Measurements from ENCODE around the gene TMEM179. TPM values are rescaled to one million over a fixed set of nuclear protein-coding genes. Genes with fewer than 3 reads are reported as not detected.

Gene TMEM179
- total and polyA plus RNA-seq, 2 donors (not counting 3 experiments of a cell fraction or from before 2014, with no cell fraction given), result 0.14 TPM; not detected in 1

GRCh38 chr14:104602933-104603325 is 1.6 kb downstream of the TMEM179 start:
- dilution Hi-C loops (cut with MboI; ENCODE audit: extremely low pct_ligation_motif_present, low sequenced_read_pairs), result no loop called here
- Histone ChIP-seq H3K9me1 (replicated peaks; ENCODE audit: control insufficient read depth, extremely low read depth, insufficient read depth, low read length) (no peaks in the 10 kb centered on the region), H2AFZ (ENCODE audit: low read depth, low read length) (no peak overlapping the region), H3K9ac (replicated peaks; ENCODE audit: extremely low read depth, insufficient read depth, low read length) (no peak overlapping the region), H3K4me2 (ENCODE audit: insufficient read depth, low read length) (no peak overlapping the region), H3K4me3 (replicated peaks in 1 of 3; ENCODE audit: insufficient read depth in 1 of 3, low read depth in 1 of 3, low read length in 3 of 3) (no peak overlapping the region), H3K36me3 (ENCODE audit: control insufficient read depth in 2 of 2, extremely low read depth in 1 of 2, insufficient read depth in 2 of 2, low read length in 2 of 2) (no peaks in the 10 kb centered on the region), H3K27me3 (ENCODE audit: control insufficient read depth in 2 of 2, insufficient read depth in 2 of 2, low read length in 2 of 2) (peaks cover 0 to 3% of the 10 kb centered on the region in 2 experiments), H3K9me3 (replicated peaks; ENCODE audit: control insufficient read depth, insufficient read depth, low read length) (no peaks in the 10 kb centered on the region), H3K27ac (ENCODE audit: insufficient read depth, low read depth, low read length) (no peak overlapping the region), H3K79me2 (ENCODE audit: control insufficient read depth, insufficient read depth, low read length) (no peaks in the 10 kb centered on the region), H3K4me1 (ENCODE audit: control insufficient read depth, extremely low read depth, insufficient read depth, low read length) (no peaks in the 10 kb centered on the region), H4K20me1 (replicated peaks; ENCODE audit: control insufficient read depth, extremely low read depth, insufficient read depth, low read length) (no peaks in the 10 kb centered on the region)
- DNase-seq (ENCODE audit: low read depth, low spot score), result no peak
- no TSS peak for BruUV-seq (replicated peaks)
- ChIA-PET POLR2A (no interaction called here), CTCF (no interaction called here)
- TF ChIP-seq JUN (IDR thresholded peaks at IDR 0.05; ENCODE audit: borderline replicate concordance, insufficient read depth, insufficient read length, low read depth), result no peak
- TF ChIP-seq CTCF (IDR thresholded peaks at IDR 0.05; ENCODE audit: extremely low read depth in 1 of 2, insufficient read depth in 1 of 2, low read depth in 1 of 2, low read length in 2 of 2), result no peak
- no peak for TF ChIP-seq FOS (IDR thresholded peaks at IDR 0.05; ENCODE audit: borderline replicate concordance, insufficient read depth, low read length)
- TF ChIP-seq MYC (IDR thresholded peaks at IDR 0.05; ENCODE audit: low read depth, low read length), result no peak
- TF ChIP-seq EZH2 (IDR thresholded peaks at IDR 0.05; ENCODE audit: borderline replicate concordance, low read depth, low read length, severe bottlenecking), result no peak
- TF ChIP-seq MAX (IDR thresholded peaks at IDR 0.05; ENCODE audit: insufficient read depth, insufficient read length), result no peak
- TF ChIP-seq POLR2A (IDR thresholded peaks at IDR 0.05; ENCODE audit: low read depth, low read length), result no peak
- TF ChIP-seq POLR2AphosphoS5 (IDR thresholded peaks at IDR 0.05; ENCODE audit: insufficient read depth, low read depth, low read length), result no peak
- no peak for TF ChIP-seq GATA2 (IDR thresholded peaks at IDR 0.05; ENCODE audit: insufficient read depth, insufficient read length, low read depth, low read length)
- intact Hi-C loops (cut with micrococcal nuclease), result no loop called here
- no peak for FAIRE-seq

All from endothelial cell of umbilical vein (primary cell).